ENCODE data around the gene GTF2H4.

DNA sequence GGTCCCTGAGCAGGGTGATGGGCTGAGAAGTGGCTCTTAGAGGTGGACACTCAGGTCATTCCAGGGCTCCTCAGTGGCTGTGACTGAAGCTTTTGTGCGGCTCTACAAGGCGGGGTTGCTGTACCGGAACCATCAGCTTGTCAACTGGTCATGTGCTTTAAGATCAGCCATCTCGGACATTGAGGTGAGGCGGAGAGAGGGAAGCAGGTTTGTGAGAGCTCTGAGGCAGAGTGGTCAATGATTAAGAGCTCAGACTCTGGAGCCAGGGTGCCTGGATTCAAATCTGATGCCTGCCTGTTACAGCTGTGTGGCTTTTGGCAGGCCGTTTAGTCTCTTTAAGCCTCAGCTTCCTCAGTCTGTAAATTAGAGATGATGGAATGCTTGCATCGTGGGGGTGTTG, 9.0 kb downstream of the GTF2H4 start:
- TF ChIP-seq, protein P1, sequence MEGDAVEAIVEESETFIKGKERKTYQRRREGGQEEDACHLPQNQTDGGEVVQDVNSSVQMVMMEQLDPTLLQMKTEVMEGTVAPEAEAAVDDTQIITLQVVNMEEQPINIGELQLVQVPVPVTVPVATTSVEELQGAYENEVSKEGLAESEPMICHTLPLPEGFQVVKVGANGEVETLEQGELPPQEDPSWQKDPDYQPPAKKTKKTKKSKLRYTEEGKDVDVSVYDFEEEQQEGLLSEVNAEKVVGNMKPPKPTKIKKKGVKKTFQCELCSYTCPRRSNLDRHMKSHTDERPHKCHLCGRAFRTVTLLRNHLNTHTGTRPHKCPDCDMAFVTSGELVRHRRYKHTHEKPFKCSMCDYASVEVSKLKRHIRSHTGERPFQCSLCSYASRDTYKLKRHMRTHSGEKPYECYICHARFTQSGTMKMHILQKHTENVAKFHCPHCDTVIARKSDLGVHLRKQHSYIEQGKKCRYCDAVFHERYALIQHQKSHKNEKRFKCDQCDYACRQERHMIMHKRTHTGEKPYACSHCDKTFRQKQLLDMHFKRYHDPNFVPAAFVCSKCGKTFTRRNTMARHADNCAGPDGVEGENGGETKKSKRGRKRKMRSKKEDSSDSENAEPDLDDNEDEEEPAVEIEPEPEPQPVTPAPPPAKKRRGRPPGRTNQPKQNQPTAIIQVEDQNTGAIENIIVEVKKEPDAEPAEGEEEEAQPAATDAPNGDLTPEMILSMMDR (IDR thresholded peaks at IDR 0.05) = no peak
- TF ChIP-seq ZFX (IDR thresholded peaks at IDR 0.05; ENCODE audit: borderline replicate concordance) = no peak

Data from 22Rv1 (cell line).